DND-41 (cell line): ENCODE results near the gene TNS1.

ENCODE experiments used
- ATAC-seq: fragments of 200-7000 bp; cut with Tn5 transposase; 3 replicates; pipeline ENCODE4 v1.9.1; 2021; ENCODE audit warnings: low read depth; ENCODE audit not compliant: insufficient read depth
- DNase-seq: peaks from one replicate; pipeline ENCODE4 v3.0.0-alpha.2; 2020
- H2AFZ ChIP-seq: 2 replicates; pipeline ENCODE4 v1.6.0; 2012; ENCODE audit warnings: low read depth, low read length
- H3K27ac ChIP-seq: 2 replicates; pipeline ENCODE4 v1.5.1; 2012; ENCODE audit warnings: low read length, inconsistent platforms
- H3K27me3 ChIP-seq: fragments of 200-600 bp; sonication (generic); 2 replicates; pipeline ENCODE4 v1.6.0; 2012; ENCODE audit warnings: low read length, mild to moderate bottlenecking, inconsistent platforms; ENCODE audit not compliant: insufficient read depth, poor library complexity
- H3K36me3 ChIP-seq: 2 replicates; pipeline ENCODE4 v1.5.1; 2012; ENCODE audit warnings: low read length, inconsistent platforms; ENCODE audit not compliant: insufficient read depth
- H3K4me1 ChIP-seq: 2 replicates; pipeline ENCODE4 v1.5.1; 2012; ENCODE audit warnings: mild to moderate bottlenecking, low read length; ENCODE audit not compliant: insufficient read depth
- H3K4me2 ChIP-seq: 2 replicates; pipeline ENCODE4 v1.6.0; 2012; ENCODE audit warnings: mild to moderate bottlenecking, moderate library complexity, low read length, inconsistent platforms; ENCODE audit not compliant: insufficient read depth
- H3K4me3 ChIP-seq, 2 experiments: fragments of 200-600 bp in 1 of 2; shearing (Covaris generic) in 1 of 2; 2 replicates each; pipeline ENCODE4 v1.5.1; 2012 to 2016; ENCODE audit warnings: inconsistent platforms in 2 of 2, low read length in 2 of 2, mild to moderate bottlenecking in 2 of 2, low read depth in 1 of 2, moderate library complexity in 1 of 2
- H3K79me2 ChIP-seq: 2 replicates; pipeline ENCODE4 v1.6.0; 2012; ENCODE audit warnings: low read length, inconsistent platforms; ENCODE audit not compliant: insufficient read depth
- H3K9ac ChIP-seq: 2 replicates; pipeline ENCODE4 v1.6.0; 2012; ENCODE audit warnings: low read depth, mild to moderate bottlenecking, inconsistent platforms, low read length, moderate library complexity
- H3K9me3 ChIP-seq: 2 replicates; pipeline ENCODE4 v1.5.1; 2012; ENCODE audit warnings: low read length, moderate library complexity, mild to moderate bottlenecking, inconsistent platforms; ENCODE audit not compliant: insufficient read depth, severe bottlenecking
- H4K20me1 ChIP-seq: 2 replicates; pipeline ENCODE4 v1.6.0; 2012; ENCODE audit warnings: low read length; ENCODE audit not compliant: insufficient read depth
- CTCF ChIP-seq: IDR thresholded peaks from 2 replicates; pipeline ENCODE4 v1.5.1; 2012; ENCODE audit warnings: borderline replicate concordance, low read length, moderate library complexity, mild to moderate bottlenecking; ENCODE audit not compliant: poor library complexity, severe bottlenecking; ENCODE audit errors: extremely low read depth
- EZH2 ChIP-seq: IDR thresholded peaks from 3 replicates; pipeline ENCODE4 v1.6.1; 2012; ENCODE audit warnings: borderline replicate concordance, low read depth, mild to moderate bottlenecking, moderate library complexity, low read length, inconsistent platforms; ENCODE audit not compliant: severe bottlenecking

The TNS1 gene

GRCh38 chr2:217857624-217858506, 144.9 kb downstream of the TNS1 start:
- no peaks in the 10 kb centered on the region for H3K9me3 ChIP-seq
- TF ChIP-seq EZH2, result no peak
- TF ChIP-seq CTCF, result no peak
- H3K4me3 ChIP-seq, result no peak overlapping the region
- H3K27ac ChIP-seq, result no peak overlapping the region
- no peaks in the 10 kb centered on the region for H3K79me2 ChIP-seq
- no peak overlapping the region for H3K9ac ChIP-seq
- DNase-seq, result no peak
- peaks cover 11% of the 10 kb centered on the region for H3K27me3 ChIP-seq
- H3K4me1 ChIP-seq, result no peaks in the 10 kb centered on the region
- no peak overlapping the region for H2AFZ ChIP-seq
- no peaks in the 10 kb centered on the region for H3K36me3 ChIP-seq
- ATAC-seq, result no peak
- H3K4me2 ChIP-seq, result no peak overlapping the region
- H4K20me1 ChIP-seq, result no peaks in the 10 kb centered on the region

- Histone ChIP-seq H3K4me2 (no peak overlapping the region), H3K4me1 (no peaks in the 10 kb centered on the region), H3K9me3 (no peaks in the 10 kb centered on the region), H3K27ac (no peak overlapping the region), H3K79me2 (no peaks in the 10 kb centered on the region), H3K4me3 (no peak overlapping the region), H3K36me3 (no peaks in the 10 kb centered on the region), H2AFZ (no peak overlapping the region), H4K20me1 (no peaks in the 10 kb centered on the region), H3K27me3 (peaks cover 11% of the 10 kb centered on the region), H3K9ac (no peak overlapping the region)
- TF ChIP-seq CTCF, result no peak
- no peak for TF ChIP-seq EZH2
- ATAC-seq, result no peak
- DNase-seq, result no peak
These were observed 145.9 kb downstream of the TNS1 start for GRCh38 chr2:217856871-217857270.

GRCh38 chr2:217856159-217856558, 146.6 kb downstream of the TNS1 start:
- no peak overlapping the region for H3K27ac ChIP-seq
- H3K27me3 ChIP-seq, result peaks cover 11% of the 10 kb centered on the region
- no peak overlapping the region for H3K4me2 ChIP-seq
- TF ChIP-seq EZH2, result no peak
- H3K9me3 ChIP-seq, result no peaks in the 10 kb centered on the region
- H3K9ac ChIP-seq, result no peak overlapping the region
- no peak overlapping the region for H3K4me3 ChIP-seq
- DNase-seq (no peak), ATAC-seq (no peak)
- no peaks in the 10 kb centered on the region for H3K4me1 ChIP-seq
- H3K79me2 ChIP-seq, result no peaks in the 10 kb centered on the region
- no peaks in the 10 kb centered on the region for H3K36me3 ChIP-seq
- no peak overlapping the region for H2AFZ ChIP-seq
- no peaks in the 10 kb centered on the region for H4K20me1 ChIP-seq

GRCh38 chr2:217854684-217855420, 147.9 kb downstream of the TNS1 start:
- Histone ChIP-seq H3K9me3 (no peaks in the 10 kb centered on the region), H3K9ac (no peak overlapping the region), H3K4me1 (no peaks in the 10 kb centered on the region), H3K36me3 (no peaks in the 10 kb centered on the region), H3K4me3 (no peak overlapping the region), H4K20me1 (no peaks in the 10 kb centered on the region), H3K27ac (no peak overlapping the region), H3K79me2 (no peaks in the 10 kb centered on the region), H3K4me2 (no peak overlapping the region), H2AFZ (no peak overlapping the region), H3K27me3 (peaks cover 13% of the 10 kb centered on the region)
- ATAC-seq, result no peak
- no peak for DNase-seq
- TF ChIP-seq EZH2, result no peak
- no peak for TF ChIP-seq CTCF
